ENCODE results near the gene COPRS. TPM values are rescaled to one million over a fixed set of nuclear protein-coding genes. Genes with fewer than 3 reads are reported as not detected.

COPRS gene
- polyA plus RNA-seq, 1 of the 3 experiments (the other 2 are of a cell fraction), result 88.8 TPM

GRCh38 chr17:31825961-31826691 is 32.9 kb downstream of the COPRS start:
- H2AFZ ChIP-seq (ENCODE audit: low read depth), result no peak overlapping the region
- peak; percentile 45 for DNase-seq
- no peaks in the 10 kb centered on the region for H3K9me2 ChIP-seq
- no peak overlapping the region for H3K9ac ChIP-seq
- H3K27me3 ChIP-seq (ENCODE audit: insufficient read depth), result no peaks in the 10 kb centered on the region
- no peak overlapping the region for H3K4me3 ChIP-seq (ENCODE audit: low read depth in 2 of 2, low read length in 1 of 2)
- no peak overlapping the region for H3K4me2 ChIP-seq
- ChIA-PET CTCF (interaction anchor here (0.8 to 12.0 kb wide), 3 partner anchors 15 to 292 kb away, joined by 3 to 89 read pairs (median 3); no protein-coding TSS in a partner anchor), POLR2A (no interaction called here)
- no peaks in the 10 kb centered on the region for H4K20me1 ChIP-seq (ENCODE audit: insufficient read depth)
- 79% methylated on average over 13 of the region's 14 CpGs for WGBS (ENCODE audit: low lambda C conversion rate)
- no peak overlapping the region for H3K27ac ChIP-seq (ENCODE audit: low read depth in 2 of 2, low read length in 1 of 2)
- TF ChIP-seq EP300 (IDR thresholded peaks at IDR 0.05; ENCODE audit: borderline replicate concordance in 1 of 2, low read depth in 1 of 2, low read length in 1 of 2), result no peak
- TF ChIP-seq MXI1 (IDR thresholded peaks at IDR 0.05; ENCODE audit: low read depth, low read length), result peak; percentile 25; the same call in 1 of the 2 replicates
- no peak for TF ChIP-seq NRF1 (IDR thresholded peaks at IDR 0.05; ENCODE audit: low read depth, low read length)
- no peak for TF ChIP-seq JUND (IDR thresholded peaks at IDR 0.05)
- TF ChIP-seq RCOR1 (IDR thresholded peaks at IDR 0.05; ENCODE audit: low read length), result no peak
- TF ChIP-seq NFIC (IDR thresholded peaks at IDR 0.05; ENCODE audit: borderline replicate concordance), result 0 out of 2 replicates have a peak, but pooled peaks have one; percentile 9
- no peaks in the 10 kb centered on the region for H3K79me2 ChIP-seq (ENCODE audit: insufficient read depth)
- peaks cover 9% of the 10 kb centered on the region for H3F3A ChIP-seq (replicated peaks; ENCODE audit: insufficient read depth)
- peaks cover 4 to 7% of the 10 kb centered on the region in 2 experiments; a peak in 2 of 4 replicates for H3K4me1 ChIP-seq (ENCODE audit: control insufficient read depth in 1 of 2, insufficient read depth in 2 of 2, low read depth in 1 of 2, low read length in 1 of 2)
- no peaks in the 10 kb centered on the region for H3K9me3 ChIP-seq
- no peaks in the 10 kb centered on the region for H3K36me3 ChIP-seq (replicated peaks in 1 of 2; ENCODE audit: control insufficient read depth in 1 of 2, insufficient read depth in 2 of 2, low read length in 1 of 2)

DNA sequence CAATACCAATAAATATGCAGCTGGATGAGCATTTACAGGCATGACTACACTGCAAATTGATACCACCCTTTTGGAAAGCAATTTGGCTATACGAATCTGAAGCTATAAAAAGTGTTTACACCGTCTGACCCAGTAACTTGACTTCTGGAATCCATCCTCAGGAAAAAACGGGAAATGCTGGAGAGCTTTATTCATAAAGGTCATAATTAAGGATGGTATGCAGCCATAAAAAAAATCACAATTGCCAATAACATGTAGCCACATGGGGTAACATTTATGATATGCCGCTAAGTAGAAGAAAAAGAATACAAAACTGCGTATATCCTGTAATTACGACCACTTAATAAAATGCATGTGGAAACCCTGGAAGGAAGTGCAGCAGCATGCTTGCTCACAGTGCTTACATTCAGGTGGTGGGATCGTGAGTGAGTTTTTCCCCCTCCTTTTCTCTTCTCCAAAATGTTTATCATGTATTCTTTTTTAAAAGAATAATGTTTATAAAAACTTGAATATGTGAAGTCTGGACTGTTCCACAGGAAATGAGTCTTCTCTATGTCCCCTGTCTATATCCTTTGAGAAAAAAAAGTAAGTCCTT is 34.2 kb downstream of the COPRS start:
- WGBS (ENCODE audit: low lambda C conversion rate), result 70% methylated on average over 7 of the region's 7 CpGs
- no peak overlapping the region for H2AFZ ChIP-seq (ENCODE audit: low read depth)
- POLR2A ChIA-PET, result no interaction called here
- H3K36me3 ChIP-seq (replicated peaks in 1 of 2; ENCODE audit: control insufficient read depth in 1 of 2, insufficient read depth in 2 of 2, low read length in 1 of 2), result no peaks in the 10 kb centered on the region
- H4K20me1 ChIP-seq (ENCODE audit: insufficient read depth), result no peaks in the 10 kb centered on the region
- no peaks in the 10 kb centered on the region for H3K27me3 ChIP-seq (ENCODE audit: insufficient read depth)
- no peaks in the 10 kb centered on the region for H3K9me2 ChIP-seq
- no peak overlapping the region for H3K4me3 ChIP-seq (ENCODE audit: low read depth in 2 of 2, low read length in 1 of 2)
- no peak overlapping the region; a peak in 1 of 4 replicates for H3K27ac ChIP-seq (ENCODE audit: low read depth in 2 of 2, low read length in 1 of 2)
- no peaks in the 10 kb centered on the region for H3K79me2 ChIP-seq (ENCODE audit: insufficient read depth)
- CTCF ChIA-PET, result interaction anchor here (0.6 to 12.0 kb wide), 2 partner anchors 17 to 388 kb away, joined by 3 to 89 read pairs; no protein-coding TSS in a partner anchor
- DNase-seq, result no peak
- peaks cover 9% of the 10 kb centered on the region for H3F3A ChIP-seq (replicated peaks; ENCODE audit: insufficient read depth)
- H3K9me3 ChIP-seq, result no peaks in the 10 kb centered on the region
- no peak overlapping the region for H3K9ac ChIP-seq
- H3K4me1 ChIP-seq (ENCODE audit: control insufficient read depth in 1 of 2, insufficient read depth in 2 of 2, low read depth in 1 of 2, low read length in 1 of 2), result peaks cover 4 to 7% of the 10 kb centered on the region in 2 experiments; a peak in 2 of 4 replicates
- H3K4me2 ChIP-seq, result no peak overlapping the region
- TF ChIP-seq GATA2 (CRISPR knock-in tag; IDR thresholded peaks at IDR 0.05) (no peak), CTCF (IDR thresholded peaks at IDR 0.05) (no peak), SMC3 (IDR thresholded peaks at IDR 0.05; ENCODE audit: low read depth, low read length) (no peak), USF2 (IDR thresholded peaks at IDR 0.05; ENCODE audit: borderline replicate concordance, low read depth, low read length) (no peak), FOXM1 (IDR thresholded peaks at IDR 0.05; ENCODE audit: low read depth) (no peak), JUND (IDR thresholded peaks at IDR 0.05) (no peak), MEF2A (IDR thresholded peaks at IDR 0.05; ENCODE audit: borderline replicate concordance, low read depth) (no peak), MXI1 (IDR thresholded peaks at IDR 0.05; ENCODE audit: low read depth, low read length) (no peak), IRF3 (IDR thresholded peaks at IDR 0.05; ENCODE audit: low read depth, low read length) (no peak), FOXJ3 (CRISPR knock-in tag; IDR thresholded peaks at IDR 0.05) (no peak)
- TF ChIP-seq, protein P1, sequence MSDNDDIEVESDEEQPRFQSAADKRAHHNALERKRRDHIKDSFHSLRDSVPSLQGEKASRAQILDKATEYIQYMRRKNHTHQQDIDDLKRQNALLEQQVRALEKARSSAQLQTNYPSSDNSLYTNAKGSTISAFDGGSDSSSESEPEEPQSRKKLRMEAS (IDR thresholded peaks at IDR 0.05; ENCODE audit: low read depth), result no peak
- TF ChIP-seq, protein P2, sequence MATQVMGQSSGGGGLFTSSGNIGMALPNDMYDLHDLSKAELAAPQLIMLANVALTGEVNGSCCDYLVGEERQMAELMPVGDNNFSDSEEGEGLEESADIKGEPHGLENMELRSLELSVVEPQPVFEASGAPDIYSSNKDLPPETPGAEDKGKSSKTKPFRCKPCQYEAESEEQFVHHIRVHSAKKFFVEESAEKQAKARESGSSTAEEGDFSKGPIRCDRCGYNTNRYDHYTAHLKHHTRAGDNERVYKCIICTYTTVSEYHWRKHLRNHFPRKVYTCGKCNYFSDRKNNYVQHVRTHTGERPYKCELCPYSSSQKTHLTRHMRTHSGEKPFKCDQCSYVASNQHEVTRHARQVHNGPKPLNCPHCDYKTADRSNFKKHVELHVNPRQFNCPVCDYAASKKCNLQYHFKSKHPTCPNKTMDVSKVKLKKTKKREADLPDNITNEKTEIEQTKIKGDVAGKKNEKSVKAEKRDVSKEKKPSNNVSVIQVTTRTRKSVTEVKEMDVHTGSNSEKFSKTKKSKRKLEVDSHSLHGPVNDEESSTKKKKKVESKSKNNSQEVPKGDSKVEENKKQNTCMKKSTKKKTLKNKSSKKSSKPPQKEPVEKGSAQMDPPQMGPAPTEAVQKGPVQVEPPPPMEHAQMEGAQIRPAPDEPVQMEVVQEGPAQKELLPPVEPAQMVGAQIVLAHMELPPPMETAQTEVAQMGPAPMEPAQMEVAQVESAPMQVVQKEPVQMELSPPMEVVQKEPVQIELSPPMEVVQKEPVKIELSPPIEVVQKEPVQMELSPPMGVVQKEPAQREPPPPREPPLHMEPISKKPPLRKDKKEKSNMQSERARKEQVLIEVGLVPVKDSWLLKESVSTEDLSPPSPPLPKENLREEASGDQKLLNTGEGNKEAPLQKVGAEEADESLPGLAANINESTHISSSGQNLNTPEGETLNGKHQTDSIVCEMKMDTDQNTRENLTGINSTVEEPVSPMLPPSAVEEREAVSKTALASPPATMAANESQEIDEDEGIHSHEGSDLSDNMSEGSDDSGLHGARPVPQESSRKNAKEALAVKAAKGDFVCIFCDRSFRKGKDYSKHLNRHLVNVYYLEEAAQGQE (IDR thresholded peaks at IDR 0.05; ENCODE audit: low read depth, low read length), result no peak
